Stimulated activated CD8-positive, alpha-beta memory T cell treated with anti-CD3 and anti-CD28 coated beads, Interleukin-2, amount 100 ng/mL, for 48 hours (primary cell): ENCODE measurements around the gene CYP27A1.
"Not testable (repeated sequence)": the region's sequence is repeated elsewhere in the genome, so short reads cannot be mapped to it uniquely, and the experiment has no call there.

Experiments
- DNase-seq, 2 donors: peaks; one replicate each; pipeline ENCODE4 v3.0.0-alpha.2; 2020; ENCODE audit warnings: low read depth in 2 of 2

CYP27A1 gene

GRCh38 chr2:218781691-218782527, at the start of gene CYP27A1:
Gene CYP27A1, plus strand, starts transcription at chr2:218782147. Its CDS starts 36 bp downstream, at chr2:218782183.
- no peak for DNase-seq

GRCh38 chr2:218732761-218733158, 49.2 kb upstream of the CYP27A1 start:
- DNase-seq = no peak

- DNase-seq = peak in 1 of 2 donors; percentile 11
These were observed 48.6 kb upstream of the CYP27A1 start for GRCh38 chr2:218733171-218734021.

- DNase-seq = no peak
These were observed 47.6 kb upstream of the CYP27A1 start for GRCh38 chr2:218734190-218734975.

GRCh38 chr2:218736531-218736930, 45.4 kb upstream of the CYP27A1 start:
- DNase-seq = no peak

- DNase-seq = no peak
These were observed 38.9 kb upstream of the CYP27A1 start for GRCh38 chr2:218743068-218743467.

GRCh38 chr2:218744615-218745014, 37.3 kb upstream of the CYP27A1 start:
- DNase-seq = no peak

GRCh38 chr2:218745160-218745558, 36.8 kb upstream of the CYP27A1 start:
- DNase-seq = no peak

GRCh38 chr2:218745559-218746469, 36.1 kb upstream of the CYP27A1 start:
- no peak for DNase-seq

GRCh38 chr2:218746470-218746795, 35.5 kb upstream of the CYP27A1 start:
- no peak for DNase-seq

- no peak for DNase-seq
These were observed 35.0 kb upstream of the CYP27A1 start for GRCh38 chr2:218746960-218747359.

- no peak for DNase-seq
These were observed 33.1 kb upstream of the CYP27A1 start for GRCh38 chr2:218748741-218749441.

GRCh38 chr2:218754201-218754600, 27.7 kb upstream of the CYP27A1 start:
- DNase-seq = no peak

GRCh38 chr2:218754781-218755180, 27.2 kb upstream of the CYP27A1 start:
- no peak for DNase-seq

- DNase-seq = no peak
These were observed 26.8 kb upstream of the CYP27A1 start for GRCh38 chr2:218755198-218755566.

- no peak for DNase-seq
These were observed 26.2 kb upstream of the CYP27A1 start for GRCh38 chr2:218755567-218756404.

- DNase-seq = no peak
These were observed 25.2 kb upstream of the CYP27A1 start for GRCh38 chr2:218756599-218757377.

- DNase-seq = no peak
These were observed 20.2 kb upstream of the CYP27A1 start for GRCh38 chr2:218761795-218762194.

- not testable (repeated sequence) for DNase-seq
These were observed 9.2 kb upstream of the CYP27A1 start for GRCh38 chr2:218772759-218773158.
